Parietal lobe (tissue), 2 donors: Measurements from ENCODE around the gene NIBAN1. TPM values are rescaled to one million over a fixed set of nuclear protein-coding genes. Genes with fewer than 3 reads are reported as not detected.

Experiments
- small RNA-seq: library from RNA; depleted of rRNA; stranded (forward); fragments of <200 nt; gene quantifications from one replicate; pipeline ENCODE3, GENCODE V24; 2014; ENCODE audit warnings: low replicate concordance
- total RNA-seq: library from RNA; depleted of rRNA; stranded (reverse); fragments of >200 nt; gene quantifications from one replicate; pipeline ENCODE4 v1.2.3, GENCODE V29; 2014

Gene NIBAN1
- 1.6 TPM for total RNA-seq

GRCh38 chr1:184974056-184974836, at the start of gene NIBAN1:
Gene NIBAN1, minus strand, starts transcription at chr1:184974508. Its CDS starts 152 bp downstream, at chr1:184974356.

Small RNA genes within 50 kb of the gene (small RNA-seq; reads per million reads assigned to genes)
- not detected for gene RNA5SP72

Other genes with a start within 250 kb of the NIBAN1 start
- 72.3 TPM for gene EDEM3, start 219.7 kb downstream of the NIBAN1 start, total RNA-seq
- gene RNF2, start 71.0 kb upstream of the NIBAN1 start, total RNA-seq = 87.6 TPM
- 21.3 TPM for gene TRMT1L, start 182.4 kb upstream of the NIBAN1 start, total RNA-seq
- 38.2 TPM for gene SWT1, start 182.7 kb upstream of the NIBAN1 start, total RNA-seq